ENCODE data around the gene SLC44A2.

Gene SLC44A2

GRCh38 chr19:10677751-10678150 is 52.4 kb downstream of the SLC44A2 start:
- TF ChIP-seq CTCF (conservative IDR thresholded peaks at IDR 0.05): no peak
- H3K27ac ChIP-seq: peak overlapping the region; percentile 54

GRCh38 chr19:10678813-10679212 is 53.5 kb downstream of the SLC44A2 start:
- TF ChIP-seq CTCF (conservative IDR thresholded peaks at IDR 0.05): no peak
- H3K27ac ChIP-seq: peak overlapping the region; percentile 54

GRCh38 chr19:10679743-10680142 is 54.4 kb downstream of the SLC44A2 start:
- TF ChIP-seq CTCF (conservative IDR thresholded peaks at IDR 0.05): no peak
- peak overlapping the region; percentile 54; the same call in 1 of the 2 replicates for H3K27ac ChIP-seq

GRCh38 chr19:10680545-10681135 is 55.3 kb downstream of the SLC44A2 start:
- no peak for TF ChIP-seq CTCF (conservative IDR thresholded peaks at IDR 0.05)
- H3K27ac ChIP-seq: no peak overlapping the region

GRCh38 chr19:10681658-10682057 is 56.3 kb downstream of the SLC44A2 start:
- TF ChIP-seq CTCF (conservative IDR thresholded peaks at IDR 0.05): no peak

GRCh38 chr19:10682397-10683063 is 57.2 kb downstream of the SLC44A2 start:
- no peak overlapping the region for H3K27ac ChIP-seq
- no peak for TF ChIP-seq CTCF (conservative IDR thresholded peaks at IDR 0.05)

More at GRCh38 chr19:10681658-10682057, 56.3 kb downstream of the SLC44A2 start:
- no peak overlapping the region for H3K27ac ChIP-seq

GRCh38 chr19:10683064-10683426 is 57.7 kb downstream of the SLC44A2 start:
- TF ChIP-seq CTCF (conservative IDR thresholded peaks at IDR 0.05): no peak
- no peak overlapping the region for H3K27ac ChIP-seq

All from VCaP (cell line).